Activated CD8-positive, alpha-beta T cell treated with anti-CD3 and anti-CD28 coated beads for 36 hours (primary cell): ENCODE data around the gene CHN1. TPM values are rescaled to one million over a fixed set of nuclear protein-coding genes. Genes with fewer than 3 reads are reported as not detected.

Experiments used
- ATAC-seq: fragments of 200-7000 bp; cut with Tn5 transposase; one replicate; pipeline ENCODE4 v1.10.0; 2021; ENCODE audit warnings: mild to moderate bottlenecking, moderate library complexity
- CTCF ChIA-PET: fragments of 350-600 bp; sonication (Branson Sonifier 250); formaldehyde crosslinking; loops from one replicate; lab custom pipeline; 2021; ENCODE audit warnings: antibody characterized with exemption; lab: Charles Lee
- POLR2A ChIA-PET: fragments of 350-600 bp; sonication (Branson Sonifier 250); formaldehyde crosslinking; loops from one replicate; lab custom pipeline; 2021; ENCODE audit warnings: antibody characterized with exemption; lab: Charles Lee
- DNase-seq: peaks from one replicate; pipeline ENCODE4 v3.0.0-alpha.2; 2020
- H3K27ac Mint-ChIP-seq: one replicate; pipeline ENCODE4 v1.8.0; 2021; ENCODE audit warnings: mild to moderate bottlenecking, mixed read lengths
- H3K27me3 Mint-ChIP-seq: one replicate; pipeline ENCODE4 v1.8.0; 2021; ENCODE audit warnings: mixed read lengths
- H3K36me3 Mint-ChIP-seq: one replicate; pipeline ENCODE4 v1.8.0; 2021; ENCODE audit warnings: low read depth, mixed read lengths
- H3K4me1 Mint-ChIP-seq: one replicate; pipeline ENCODE4 v1.8.0; 2021; ENCODE audit warnings: low read depth, mixed read lengths
- H3K4me3 Mint-ChIP-seq: one replicate; pipeline ENCODE4 v1.8.0; 2021; ENCODE audit warnings: mild to moderate bottlenecking, moderate library complexity, mixed read lengths
- H3K9me3 Mint-ChIP-seq: one replicate; pipeline ENCODE4 v1.8.0; 2021; ENCODE audit warnings: mixed read lengths
- intact Hi-C: fragments of 100-400 bp; cut with micrococcal nuclease; formaldehyde crosslinking; loops from one replicate; pipeline ENCODE4 v1.10.0; 2022
- total RNA-seq, 2 experiments: library from RNA; stranded (reverse); gene quantifications; one replicate each; pipeline ENCODE4 v1.2.3, GENCODE V29; 2021
- TF ChIP-seq, protein P1 (sequence below): fragments of 200-600 bp; IDR thresholded peaks from one replicate; pipeline ENCODE4 v1.8.0; 2022; ENCODE audit warnings: antibody characterized with exemption, mild to moderate bottlenecking

CHN1 gene
- total RNA-seq, 2 experiments from 2014 or later: 2.9 to 3.0 TPM

DNA sequence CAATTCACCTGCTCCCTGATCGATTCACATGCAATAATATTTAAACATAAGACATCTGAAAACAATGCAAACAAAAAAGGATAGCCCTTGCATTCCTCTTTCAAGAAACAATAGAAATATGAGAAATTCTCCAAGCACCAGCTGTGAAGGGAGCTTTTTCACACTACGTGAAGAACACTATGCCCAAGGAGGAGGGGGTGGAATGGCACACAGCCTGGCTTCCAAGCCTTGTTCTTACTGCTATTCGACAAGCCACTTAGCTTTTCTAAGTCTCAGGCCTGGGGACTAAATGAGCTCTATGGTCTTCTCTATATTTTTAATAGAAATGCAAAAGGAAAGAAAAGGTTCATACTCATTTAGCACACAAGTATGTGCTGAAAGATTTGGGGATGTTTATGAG, 148.7 kb downstream of the CHN1 start:
- H3K27me3 Mint-ChIP-seq: peaks cover 2% of the 10 kb centered on the region
- intact Hi-C loops: no loop called here
- no peaks in the 10 kb centered on the region for H3K9me3 Mint-ChIP-seq
- H3K4me3 Mint-ChIP-seq: no peak overlapping the region
- no peaks in the 10 kb centered on the region for H3K4me1 Mint-ChIP-seq
- ATAC-seq (no peak), DNase-seq (no peak)
- H3K27ac Mint-ChIP-seq: no peak overlapping the region
- TF ChIP-seq, protein P1, sequence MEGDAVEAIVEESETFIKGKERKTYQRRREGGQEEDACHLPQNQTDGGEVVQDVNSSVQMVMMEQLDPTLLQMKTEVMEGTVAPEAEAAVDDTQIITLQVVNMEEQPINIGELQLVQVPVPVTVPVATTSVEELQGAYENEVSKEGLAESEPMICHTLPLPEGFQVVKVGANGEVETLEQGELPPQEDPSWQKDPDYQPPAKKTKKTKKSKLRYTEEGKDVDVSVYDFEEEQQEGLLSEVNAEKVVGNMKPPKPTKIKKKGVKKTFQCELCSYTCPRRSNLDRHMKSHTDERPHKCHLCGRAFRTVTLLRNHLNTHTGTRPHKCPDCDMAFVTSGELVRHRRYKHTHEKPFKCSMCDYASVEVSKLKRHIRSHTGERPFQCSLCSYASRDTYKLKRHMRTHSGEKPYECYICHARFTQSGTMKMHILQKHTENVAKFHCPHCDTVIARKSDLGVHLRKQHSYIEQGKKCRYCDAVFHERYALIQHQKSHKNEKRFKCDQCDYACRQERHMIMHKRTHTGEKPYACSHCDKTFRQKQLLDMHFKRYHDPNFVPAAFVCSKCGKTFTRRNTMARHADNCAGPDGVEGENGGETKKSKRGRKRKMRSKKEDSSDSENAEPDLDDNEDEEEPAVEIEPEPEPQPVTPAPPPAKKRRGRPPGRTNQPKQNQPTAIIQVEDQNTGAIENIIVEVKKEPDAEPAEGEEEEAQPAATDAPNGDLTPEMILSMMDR: no peak
- ChIA-PET CTCF (interaction anchor here (1.0 to 2.0 kb wide), 3 partner anchors 10 to 159 kb away, joined by 3 to 5 read pairs (median 3); no protein-coding TSS in a partner anchor), POLR2A (no interaction called here)
- H3K36me3 Mint-ChIP-seq: no peaks in the 10 kb centered on the region

DNA sequence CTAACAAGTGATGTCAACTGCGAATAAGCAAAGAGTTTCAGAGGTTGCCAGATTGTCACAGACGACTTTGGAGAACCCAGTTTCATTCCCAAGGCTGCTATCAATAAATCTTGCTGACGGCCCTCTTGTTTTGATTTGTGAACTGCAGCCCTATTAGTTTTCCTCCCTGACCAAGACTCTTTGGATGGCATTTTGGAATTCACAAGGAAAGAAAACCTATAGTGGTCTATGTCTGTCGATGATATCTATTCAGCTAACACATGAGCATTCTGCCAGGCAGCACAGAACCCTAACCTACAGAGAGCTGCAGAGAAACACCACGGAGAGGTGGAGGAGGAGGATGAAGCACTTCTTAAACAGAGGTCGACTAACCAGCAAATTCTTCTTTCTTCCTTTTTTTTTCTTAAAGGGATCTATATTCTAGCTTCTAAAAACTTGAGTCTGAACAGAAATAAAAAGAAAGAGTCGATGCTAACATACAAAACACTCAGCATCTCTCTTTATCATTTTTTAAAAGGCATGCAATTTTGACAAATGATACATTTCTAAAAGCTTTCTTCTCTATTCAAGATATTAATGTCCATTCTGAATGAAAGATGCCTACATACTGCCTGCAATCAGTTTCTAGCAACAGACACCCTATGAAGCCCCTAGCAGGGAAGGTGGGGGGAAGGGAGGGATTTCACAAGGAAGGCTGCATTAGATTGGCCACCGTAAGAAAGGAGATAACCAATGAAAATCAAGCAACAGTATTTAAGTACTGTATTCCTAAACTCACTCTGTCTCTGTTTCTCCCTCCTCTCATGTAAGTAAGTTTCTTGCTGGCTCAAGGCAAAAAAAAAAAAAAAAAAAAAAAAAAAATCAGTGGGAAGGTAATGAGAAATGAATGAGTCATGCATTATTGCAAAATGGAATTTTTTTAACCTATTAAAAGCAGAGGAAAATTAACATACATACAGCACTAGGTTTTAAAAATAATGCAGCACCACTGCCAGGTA, 157.9 kb downstream of the CHN1 start:
- CTCF ChIA-PET: interaction anchor here (0.7 to 1.3 kb wide), 2 partner anchors 10 to 11 kb away, joined by 4 read pairs; no protein-coding TSS in a partner anchor
- Mint-ChIP-seq H3K4me1 (peaks cover 25% of the 10 kb centered on the region), H3K36me3 (no peaks in the 10 kb centered on the region), H3K27ac (no peak overlapping the region), H3K9me3 (no peaks in the 10 kb centered on the region), H3K27me3 (no peaks in the 10 kb centered on the region), H3K4me3 (peak overlapping the region; percentile 21)
- peak; percentile 6 for DNase-seq
- TF ChIP-seq, protein P1: no peak
- ATAC-seq: peak; percentile 37
- POLR2A ChIA-PET: no interaction called here
- intact Hi-C loops: no loop called here

DNA sequence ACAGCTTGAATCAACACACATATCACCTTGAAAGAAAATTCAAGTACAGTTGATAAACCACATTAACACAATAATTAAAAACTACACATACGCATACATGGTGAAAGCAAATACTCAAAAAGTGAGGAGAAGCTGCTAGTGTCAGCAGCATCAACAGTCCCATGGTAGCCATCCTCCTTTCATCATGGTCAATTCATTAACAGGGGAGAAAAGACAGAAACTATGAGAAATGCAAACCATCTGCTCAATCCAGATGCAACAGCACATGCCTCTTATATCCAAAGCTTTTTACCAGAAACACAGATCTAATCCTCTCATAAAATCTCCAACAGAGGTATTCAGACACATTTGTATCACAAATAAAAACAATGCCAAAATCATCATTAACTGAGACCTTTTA, 159.0 kb downstream of the CHN1 start:
- CTCF ChIA-PET: no interaction called here
- H3K27ac Mint-ChIP-seq: no peak overlapping the region

DNA sequence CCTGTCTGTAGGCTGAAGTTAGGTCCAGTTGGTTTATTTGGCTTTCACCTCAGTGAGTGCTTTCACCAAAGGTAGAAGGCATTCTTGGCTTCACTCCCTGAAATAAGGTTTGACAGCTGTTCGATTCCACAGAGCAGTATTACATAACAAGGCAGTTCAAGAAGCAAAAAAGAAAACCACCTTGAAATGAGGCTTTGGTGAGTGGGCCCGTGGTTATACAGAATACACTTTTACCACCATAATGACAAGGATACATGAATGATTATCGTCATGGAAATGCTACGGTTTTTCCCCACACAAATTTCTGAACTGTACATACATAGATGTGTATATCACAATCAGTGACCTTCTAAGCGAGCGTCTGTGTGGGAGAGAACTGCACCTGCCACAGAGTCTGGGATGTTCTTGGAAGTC, 160.9 kb downstream of the CHN1 start:
- Mint-ChIP-seq H3K4me1 (peaks cover 25% of the 10 kb centered on the region), H3K4me3 (no peak overlapping the region), H3K36me3 (no peaks in the 10 kb centered on the region), H3K27me3 (no peaks in the 10 kb centered on the region), H3K27ac (no peak overlapping the region), H3K9me3 (no peaks in the 10 kb centered on the region)
- ATAC-seq: peak; percentile 72
- DNase-seq: peak; percentile 52
- TF ChIP-seq, protein P1: no peak
- CTCF ChIA-PET: interaction anchor here (0.8 to 1.7 kb wide), 3 partner anchors 73 to 141 kb away, joined by 3 to 6 read pairs (median 3); no protein-coding TSS in a partner anchor
- intact Hi-C loops: no loop called here
- POLR2A ChIA-PET: interaction anchor here (1.0 kb wide), 1 partner anchor 9 kb away, joined by 3 read pairs; no protein-coding TSS in a partner anchor

More for the DNA sequence above, 159.0 kb downstream of the CHN1 start:
- Mint-ChIP-seq H3K4me1 (peaks cover 25% of the 10 kb centered on the region), H3K4me3 (peak overlapping the region; percentile 10), H3K36me3 (no peaks in the 10 kb centered on the region), H3K9me3 (no peaks in the 10 kb centered on the region), H3K27me3 (no peaks in the 10 kb centered on the region)
- POLR2A ChIA-PET: no interaction called here
- TF ChIP-seq, protein P1: no peak
- intact Hi-C loops: no loop called here
- no peak for ATAC-seq
- no peak for DNase-seq

DNA sequence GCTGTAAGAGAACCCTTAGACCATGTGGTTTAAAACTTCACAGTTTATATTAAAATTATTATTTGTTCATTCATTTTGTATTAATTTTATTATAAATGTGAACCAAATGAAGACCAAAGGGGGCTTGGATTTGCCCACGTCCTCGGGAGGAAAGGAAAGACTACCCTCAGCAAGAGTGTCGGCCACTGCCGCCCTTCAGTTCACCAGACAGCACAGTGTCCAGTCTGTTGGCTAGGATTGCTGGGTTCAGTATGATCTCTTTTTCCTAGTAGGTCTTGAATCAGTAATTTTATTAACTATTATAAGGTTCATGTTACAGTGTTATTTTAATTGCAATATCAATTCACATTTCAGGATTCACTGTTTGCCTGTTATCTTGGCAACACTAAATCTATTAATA, 162.7 kb downstream of the CHN1 start:
- no peaks in the 10 kb centered on the region for H3K9me3 Mint-ChIP-seq
- POLR2A ChIA-PET: no interaction called here
- H3K27ac Mint-ChIP-seq: no peak overlapping the region
- CTCF ChIA-PET: interaction anchor here (1.3 kb wide), 1 partner anchor 8 kb away, joined by 5 read pairs; no protein-coding TSS in a partner anchor
- peaks cover 18% of the 10 kb centered on the region for H3K4me1 Mint-ChIP-seq
- ATAC-seq (no peak), DNase-seq (no peak)
- H3K4me3 Mint-ChIP-seq: no peak overlapping the region
- TF ChIP-seq, protein P1: no peak
- H3K27me3 Mint-ChIP-seq: no peaks in the 10 kb centered on the region
- intact Hi-C loops: no loop called here
- no peaks in the 10 kb centered on the region for H3K36me3 Mint-ChIP-seq
